GM19035 (cell line): ENCODE measurements around the gene DOHH.

ENCODE experiments used
- ATAC-seq: cut with Tn5 transposase; IDR thresholded peaks from one replicate; pipeline ENCODE4 v1.9.1; 2021; ENCODE audit not compliant: unreplicated experiment

DOHH gene

GRCh38 chr19:3443840-3444694, 56.4 kb downstream of the DOHH start:
- no peak for ATAC-seq

- ATAC-seq = no peak
Measured at GRCh38 chr19:3442487-3443071, 57.9 kb downstream of the DOHH start.

- no peak for ATAC-seq
Measured at GRCh38 chr19:3441986-3442329, 58.5 kb downstream of the DOHH start.

- no peak for ATAC-seq
Measured at GRCh38 chr19:3441089-3441985, 59.1 kb downstream of the DOHH start.
